ENCODE measurements around the gene MRPL32.

- TF ChIP-seq CTCF (conservative IDR thresholded peaks at IDR 0.05 in 1 of 2, IDR thresholded peaks at IDR 0.05 in 1 of 2; ENCODE audit: low read depth in 1 of 2, low read length in 2 of 2): no peak
- no peak for TF ChIP-seq EZH2 (IDR thresholded peaks at IDR 0.05; ENCODE audit: low read length, missing control alignments)
Observed at GRCh38 chr7:42947521-42947920, 15.3 kb downstream of the MRPL32 start.

Measured in fibroblast of lung (primary cell).